ENCODE measurements around the gene ZNF408.

GRCh38 chr11:46728659-46729040 lies 27.8 kb downstream of the ZNF408 start:
- TF ChIP-seq CTCF (IDR thresholded peaks at IDR 0.05; ENCODE audit: low read length) (no peak), EZH2 (IDR thresholded peaks at IDR 0.05; ENCODE audit: borderline replicate concordance, low read length) (no peak)
